Daoy (cell line): ENCODE results near the gene HYAL2. TPM values are rescaled to one million over a fixed set of nuclear protein-coding genes. Genes with fewer than 3 reads are reported as not detected.
"Not testable (repeated sequence)": the region's sequence is repeated elsewhere in the genome, so short reads cannot be mapped to it uniquely, and the experiment has no call there.

Experiments
- DNase-seq: peaks from one replicate; pipeline ENCODE4 v3.0.0-alpha.2; 2015; ENCODE audit warnings: low read depth
- total RNA-seq: library from RNA; depleted of rRNA; stranded (reverse); fragments of >200 nt; shearing (Covaris generic); gene quantifications from 2 replicates; pipeline ENCODE4 v1.2.3, GENCODE V29; 2014

Gene HYAL2
- total RNA-seq, 1 experiment from 2014 or later: 23.5 TPM

- peak; percentile 97 for DNase-seq
These were observed 30.1 kb downstream of the HYAL2 start, which contains the start of gene IFRD2 for GRCh38 chr3:50292159-50293078. TSS of gene IFRD2 (minus strand) at chr3:50292429. CDS start at chr3:50292274, 155 bp downstream.

GRCh38 chr3:50290161-50290641, 32.3 kb downstream of the HYAL2 start:
- DNase-seq: no peak

GRCh38 chr3:50289130-50289529, 33.4 kb downstream of the HYAL2 start:
- no peak for DNase-seq

- no peak for DNase-seq
These were observed 34.0 kb downstream of the HYAL2 start for GRCh38 chr3:50288387-50289007.

- no peak for DNase-seq
These were observed 35.3 kb downstream of the HYAL2 start for GRCh38 chr3:50287262-50287661.

- DNase-seq: no peak
These were observed 36.0 kb downstream of the HYAL2 start for GRCh38 chr3:50286322-50287227.

- not testable (repeated sequence) for DNase-seq
These were observed 38.4 kb downstream of the HYAL2 start for GRCh38 chr3:50284121-50284520.

GRCh38 chr3:50279255-50280016, 43.1 kb downstream of the HYAL2 start:
- DNase-seq: no peak

- DNase-seq: no peak
These were observed 43.7 kb downstream of the HYAL2 start, which contains the start of gene LSMEM2 for GRCh38 chr3:50278880-50279224. TSS of gene LSMEM2 (plus strand) at chr3:50279087. CDS start at chr3:50279114, 27 bp downstream.

GRCh38 chr3:50278123-50278879, 44.2 kb downstream of the HYAL2 start:
- no peak for DNase-seq

GRCh38 chr3:50276762-50277101, 45.8 kb downstream of the HYAL2 start:
- no peak for DNase-seq

GRCh38 chr3:50275996-50276761, 46.4 kb downstream of the HYAL2 start:
- DNase-seq: no peak

GRCh38 chr3:50275141-50275995, 47.2 kb downstream of the HYAL2 start:
- no peak for DNase-seq

GRCh38 chr3:50274371-50275104, 48.0 kb downstream of the HYAL2 start:
- DNase-seq: peak; percentile 57

GRCh38 chr3:50273689-50274065, 48.9 kb downstream of the HYAL2 start:
- DNase-seq: no peak

GRCh38 chr3:50272911-50273688, 49.4 kb downstream of the HYAL2 start:
- peak; percentile 85 for DNase-seq

- DNase-seq: not testable (repeated sequence)
These were observed 50.0 kb downstream of the HYAL2 start for GRCh38 chr3:50272538-50272910.
